ENCODE results near the gene EXT2. TPM values are rescaled to one million over a fixed set of nuclear protein-coding genes. Genes with fewer than 3 reads are reported as not detected.

Gene EXT2
- total RNA-seq, 1 donor from 2014 or later, result 67.7 TPM

- H2AFZ ChIP-seq (ENCODE audit: low read depth, low read length), result no peak overlapping the region
- no peaks in the 10 kb centered on the region for H4K20me1 ChIP-seq (ENCODE audit: insufficient read depth, low read length)
- Mint-ChIP-seq H3K9me3 (ENCODE audit: unreplicated experiment) (no peaks in the 10 kb centered on the region), H3K4me3 (ENCODE audit: unreplicated experiment) (no peak overlapping the region), H3K27ac (ENCODE audit: unreplicated experiment) (peak overlapping the region; percentile 60), H3K4me1 (ENCODE audit: low read depth, unreplicated experiment) (peaks cover 21% of the 10 kb centered on the region), H3K36me3 (ENCODE audit: low read depth, unreplicated experiment) (peaks cover 2% of the 10 kb centered on the region), H3K27me3 (ENCODE audit: low read depth, unreplicated experiment) (no peaks in the 10 kb centered on the region)
- no peaks in the 10 kb centered on the region for H3K27me3 ChIP-seq (ENCODE audit: insufficient read depth, low read length)
- no peaks in the 10 kb centered on the region for H3K9me3 ChIP-seq (ENCODE audit: insufficient read depth, low read depth, low read length)
- no peak overlapping the region for H3K9ac ChIP-seq (ENCODE audit: low read length)
- FAIRE-seq (no peak), DNase-seq (ENCODE audit: low read depth) (peak; percentile 47)
- no peak for TF ChIP-seq EZH2 (IDR thresholded peaks at IDR 0.05; ENCODE audit: insufficient read depth, low read length)
- TF ChIP-seq, protein P1, sequence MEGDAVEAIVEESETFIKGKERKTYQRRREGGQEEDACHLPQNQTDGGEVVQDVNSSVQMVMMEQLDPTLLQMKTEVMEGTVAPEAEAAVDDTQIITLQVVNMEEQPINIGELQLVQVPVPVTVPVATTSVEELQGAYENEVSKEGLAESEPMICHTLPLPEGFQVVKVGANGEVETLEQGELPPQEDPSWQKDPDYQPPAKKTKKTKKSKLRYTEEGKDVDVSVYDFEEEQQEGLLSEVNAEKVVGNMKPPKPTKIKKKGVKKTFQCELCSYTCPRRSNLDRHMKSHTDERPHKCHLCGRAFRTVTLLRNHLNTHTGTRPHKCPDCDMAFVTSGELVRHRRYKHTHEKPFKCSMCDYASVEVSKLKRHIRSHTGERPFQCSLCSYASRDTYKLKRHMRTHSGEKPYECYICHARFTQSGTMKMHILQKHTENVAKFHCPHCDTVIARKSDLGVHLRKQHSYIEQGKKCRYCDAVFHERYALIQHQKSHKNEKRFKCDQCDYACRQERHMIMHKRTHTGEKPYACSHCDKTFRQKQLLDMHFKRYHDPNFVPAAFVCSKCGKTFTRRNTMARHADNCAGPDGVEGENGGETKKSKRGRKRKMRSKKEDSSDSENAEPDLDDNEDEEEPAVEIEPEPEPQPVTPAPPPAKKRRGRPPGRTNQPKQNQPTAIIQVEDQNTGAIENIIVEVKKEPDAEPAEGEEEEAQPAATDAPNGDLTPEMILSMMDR (IDR thresholded peaks at IDR 0.05; ENCODE audit: insufficient read depth, low read depth, low read length), result no peak
- peak overlapping the region; percentile 62 for H3K4me2 ChIP-seq (ENCODE audit: low read length)
- H3K4me1 ChIP-seq (ENCODE audit: insufficient read depth, low read length), result peaks cover 14% of the 10 kb centered on the region
- no peak overlapping the region for H3K27ac ChIP-seq (ENCODE audit: low read depth, low read length)
- H3K36me3 ChIP-seq (ENCODE audit: insufficient read depth, low read length), result no peaks in the 10 kb centered on the region
- H3K4me3 ChIP-seq (ENCODE audit: insufficient read depth, low read depth, low read length), result no peak overlapping the region
- H3K79me2 ChIP-seq (ENCODE audit: insufficient read depth, low read length), result no peaks in the 10 kb centered on the region
Measured at GRCh38 chr11:44229098-44229497, 133.6 kb downstream of the EXT2 start.

DNA sequence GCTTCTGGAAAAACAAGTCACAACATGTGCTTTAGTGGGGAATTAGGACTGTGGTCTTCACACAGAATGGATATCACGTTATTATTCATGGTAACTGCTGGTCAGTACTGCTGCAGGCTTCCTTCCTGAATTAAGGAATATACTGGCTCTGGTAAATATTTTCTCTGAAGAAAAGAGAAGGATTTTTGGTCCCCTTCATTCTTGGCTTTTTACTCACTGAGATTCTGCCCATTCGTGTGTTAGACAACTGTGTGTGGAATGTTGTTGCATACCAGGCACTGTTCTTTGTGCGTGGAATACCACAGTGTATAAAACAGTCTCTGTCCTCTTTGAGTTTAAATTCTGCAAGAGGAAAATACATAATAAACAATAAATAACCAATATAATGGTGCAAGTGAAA lies 134.1 kb downstream of the EXT2 start:
- Histone ChIP-seq H4K20me1 (ENCODE audit: insufficient read depth, low read length) (no peaks in the 10 kb centered on the region), H3K27me3 (ENCODE audit: insufficient read depth, low read length) (no peaks in the 10 kb centered on the region), H3K4me1 (ENCODE audit: insufficient read depth, low read length) (peaks cover 14% of the 10 kb centered on the region), H3K4me3 (ENCODE audit: insufficient read depth, low read depth, low read length) (no peak overlapping the region), H3K9me3 (ENCODE audit: insufficient read depth, low read depth, low read length) (no peaks in the 10 kb centered on the region), H2AFZ (ENCODE audit: low read depth, low read length) (no peak overlapping the region), H3K27ac (ENCODE audit: low read depth, low read length) (no peak overlapping the region), H3K79me2 (ENCODE audit: insufficient read depth, low read length) (no peaks in the 10 kb centered on the region), H3K9ac (ENCODE audit: low read length) (no peak overlapping the region), H3K4me2 (ENCODE audit: low read length) (peak overlapping the region; percentile 62), H3K36me3 (ENCODE audit: insufficient read depth, low read length) (no peaks in the 10 kb centered on the region)
- Mint-ChIP-seq H3K27me3 (ENCODE audit: low read depth, unreplicated experiment) (no peaks in the 10 kb centered on the region), H3K4me3 (ENCODE audit: unreplicated experiment) (no peak overlapping the region), H3K4me1 (ENCODE audit: low read depth, unreplicated experiment) (peaks cover 21% of the 10 kb centered on the region), H3K9me3 (ENCODE audit: unreplicated experiment) (no peaks in the 10 kb centered on the region), H3K27ac (ENCODE audit: unreplicated experiment) (peak overlapping the region; percentile 60), H3K36me3 (ENCODE audit: low read depth, unreplicated experiment) (peaks cover 2% of the 10 kb centered on the region)
- DNase-seq (ENCODE audit: low read depth) (peak; percentile 59), FAIRE-seq (peak; percentile 17)
- no peak for TF ChIP-seq EZH2 (IDR thresholded peaks at IDR 0.05; ENCODE audit: insufficient read depth, low read length)
- TF ChIP-seq, protein P1 (IDR thresholded peaks at IDR 0.05; ENCODE audit: insufficient read depth, low read depth, low read length), result no peak

DNA sequence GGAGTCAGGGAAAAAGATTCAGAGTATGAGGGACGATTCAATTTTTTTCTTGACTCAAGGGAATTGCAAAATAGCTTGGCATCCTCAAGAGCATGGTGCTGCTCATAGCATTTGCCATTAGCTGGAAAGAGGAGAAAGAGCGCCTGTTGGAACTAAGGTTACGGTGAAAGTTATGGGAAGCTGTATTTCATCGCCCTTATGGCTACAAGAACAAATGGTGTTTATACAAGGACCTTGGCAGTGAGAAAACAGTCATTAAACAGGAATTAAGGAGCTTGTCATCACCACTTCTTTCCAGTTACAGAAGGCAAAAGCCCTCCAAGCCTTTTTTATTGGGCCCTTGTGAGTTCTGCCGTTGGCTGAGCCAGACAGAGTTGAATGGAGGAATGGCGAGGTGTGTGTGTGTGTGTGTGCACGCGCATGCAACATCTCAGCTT lies 140.3 kb downstream of the EXT2 start:
- Mint-ChIP-seq H3K36me3 (ENCODE audit: low read depth, unreplicated experiment) (peaks cover 4% of the 10 kb centered on the region), H3K27me3 (ENCODE audit: low read depth, unreplicated experiment) (no peaks in the 10 kb centered on the region), H3K9me3 (ENCODE audit: unreplicated experiment) (no peaks in the 10 kb centered on the region), H3K27ac (ENCODE audit: unreplicated experiment) (no peak overlapping the region), H3K4me3 (ENCODE audit: unreplicated experiment) (no peak overlapping the region), H3K4me1 (ENCODE audit: low read depth, unreplicated experiment) (peaks cover 1% of the 10 kb centered on the region)
- H3K4me3 ChIP-seq (ENCODE audit: insufficient read depth, low read depth, low read length), result no peak overlapping the region
- H3K27me3 ChIP-seq (ENCODE audit: insufficient read depth, low read length), result no peaks in the 10 kb centered on the region
- no peak overlapping the region for H3K4me2 ChIP-seq (ENCODE audit: low read length)
- TF ChIP-seq EZH2 (IDR thresholded peaks at IDR 0.05; ENCODE audit: insufficient read depth, low read length), result no peak
- TF ChIP-seq, protein P1 (IDR thresholded peaks at IDR 0.05; ENCODE audit: insufficient read depth, low read depth, low read length), result no peak
- no peak overlapping the region for H3K27ac ChIP-seq (ENCODE audit: low read depth, low read length)
- no peaks in the 10 kb centered on the region for H3K36me3 ChIP-seq (ENCODE audit: insufficient read depth, low read length)
- H2AFZ ChIP-seq (ENCODE audit: low read depth, low read length), result no peak overlapping the region
- DNase-seq (ENCODE audit: low read depth) (peak; percentile 23), FAIRE-seq (no peak)
- no peaks in the 10 kb centered on the region for H3K9me3 ChIP-seq (ENCODE audit: insufficient read depth, low read depth, low read length)
- no peaks in the 10 kb centered on the region for H4K20me1 ChIP-seq (ENCODE audit: insufficient read depth, low read length)
- H3K4me1 ChIP-seq (ENCODE audit: insufficient read depth, low read length), result no peaks in the 10 kb centered on the region
- H3K79me2 ChIP-seq (ENCODE audit: insufficient read depth, low read length), result no peaks in the 10 kb centered on the region
- H3K9ac ChIP-seq (ENCODE audit: low read length), result no peak overlapping the region

Data from astrocyte (in vitro differentiated cells and primary cell).